Measurements from ENCODE around the gene PIAS2.

The PIAS2 gene

DNA sequence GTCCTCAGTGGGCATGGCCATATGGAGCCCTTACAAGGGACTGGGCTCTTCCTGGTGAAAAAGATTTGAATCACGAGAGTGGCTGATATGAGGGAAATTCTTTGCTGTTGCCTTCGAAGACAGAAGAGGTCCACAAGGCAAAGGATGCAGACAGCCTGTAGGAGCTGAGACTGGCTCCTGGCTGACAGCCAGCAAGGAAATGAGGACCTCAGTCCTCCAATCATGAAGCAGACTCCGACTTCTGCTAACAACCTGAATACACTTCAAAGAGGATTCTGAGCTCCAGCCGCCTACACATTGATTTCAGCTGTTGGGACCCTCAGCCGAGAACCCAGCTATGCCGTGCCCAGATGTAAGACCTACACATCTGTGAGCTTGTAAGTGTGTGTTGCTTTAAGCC, 157.4 kb downstream of the PIAS2 start:
- DNase-seq (ENCODE audit: low spot score): no peak

DNA sequence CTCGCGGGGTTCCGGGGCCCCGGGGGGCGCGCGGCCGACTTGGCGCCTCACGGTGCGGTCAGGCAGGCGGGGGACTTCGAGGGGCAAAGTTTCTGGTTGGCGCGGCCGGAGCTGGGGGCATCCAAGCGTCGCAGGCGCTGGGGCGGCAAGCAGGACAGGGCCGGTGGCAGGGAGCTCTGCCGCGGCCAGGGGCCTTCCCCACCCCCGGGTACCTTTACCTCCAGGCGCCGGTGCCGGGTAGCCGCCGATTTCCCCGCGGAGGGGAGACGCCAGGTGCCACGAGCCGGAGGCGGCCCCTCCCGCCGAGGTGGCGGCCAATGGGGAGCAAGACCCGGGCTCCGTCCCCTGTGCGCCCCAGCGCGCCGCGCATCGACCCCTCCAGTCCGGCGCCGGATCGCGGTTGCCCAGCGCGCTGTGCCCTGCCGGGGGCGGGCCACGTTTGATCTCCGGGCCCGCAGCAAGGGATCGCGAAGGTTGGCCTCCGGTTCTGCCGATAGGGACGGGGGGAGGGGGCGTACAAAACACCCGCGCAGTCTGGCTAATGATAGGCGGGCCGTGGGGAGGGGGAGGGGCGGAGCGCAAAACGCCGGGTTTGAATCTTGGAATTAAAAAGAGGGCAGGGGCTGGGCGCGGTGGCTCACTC, 160.6 kb downstream of the PIAS2 start, which contains the start of gene ST8SIA5:
Gene ST8SIA5 (minus strand): TSS at position 495 of the 643 bp plus-strand sequence. CDS start 545 bp downstream, outside the sequence.
- no peak for DNase-seq (ENCODE audit: low spot score)

DNA sequence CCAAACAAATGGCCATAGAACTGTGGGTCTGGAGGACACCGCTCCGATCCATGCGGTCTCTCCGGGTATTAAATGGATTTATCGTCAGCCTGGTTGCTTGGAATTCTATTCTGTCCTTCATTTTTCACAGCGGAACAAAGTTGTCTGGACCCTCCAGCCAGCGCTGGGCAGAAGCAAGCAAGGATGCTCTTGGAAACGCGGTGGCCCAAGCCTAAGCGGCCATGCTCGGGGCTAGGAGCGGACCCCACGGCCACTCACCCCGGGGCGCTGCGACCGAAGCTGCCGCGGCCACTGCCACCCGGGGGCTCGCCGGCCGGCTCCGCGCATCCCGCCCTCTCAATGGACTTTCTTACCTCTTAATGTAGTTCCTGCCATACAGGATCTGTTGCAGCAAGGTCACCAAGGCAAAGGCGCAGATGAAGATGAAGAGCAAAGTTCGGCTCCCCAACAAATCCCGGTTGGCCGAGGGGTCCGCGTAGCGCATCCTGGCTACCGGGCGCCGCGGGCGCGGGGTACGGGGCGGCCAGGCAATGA, 161.2 kb downstream of the PIAS2 start:
- DNase-seq (ENCODE audit: low spot score): no peak

DNA sequence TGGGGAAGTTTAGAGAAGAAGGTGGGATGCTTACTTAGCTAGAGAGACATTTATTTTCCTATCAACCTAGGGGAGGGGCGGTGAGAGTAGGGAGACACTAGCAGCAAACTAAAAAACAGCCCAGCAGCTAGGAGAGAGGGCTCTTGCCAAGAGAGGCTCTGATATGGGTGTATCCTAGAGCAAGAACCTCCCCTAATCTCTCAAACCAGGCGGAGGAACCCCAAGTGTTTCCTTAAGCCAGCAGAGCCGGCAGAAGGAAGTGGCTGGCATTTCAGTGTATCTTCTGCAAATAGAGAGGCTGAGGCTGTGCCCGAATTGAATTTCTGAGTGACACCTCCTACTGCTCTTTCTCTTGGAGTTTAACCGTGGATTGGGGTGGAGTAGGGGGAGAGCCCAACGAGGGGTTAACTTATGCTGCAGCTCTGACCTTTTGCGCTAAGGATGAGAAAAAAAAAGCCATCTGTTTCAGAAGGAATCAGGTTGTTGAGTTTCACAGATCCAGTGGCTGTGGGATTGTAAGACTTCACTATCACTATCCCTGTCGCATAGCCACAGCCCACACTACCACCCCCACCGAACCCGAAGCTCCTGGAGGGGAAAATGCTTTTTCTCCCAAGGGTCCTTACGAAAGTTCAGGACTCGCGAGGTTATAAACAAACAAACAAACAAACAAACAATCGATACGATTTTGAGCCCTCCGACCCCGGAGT, 161.8 kb downstream of the PIAS2 start:
- no peak for DNase-seq (ENCODE audit: low spot score)

DNA sequence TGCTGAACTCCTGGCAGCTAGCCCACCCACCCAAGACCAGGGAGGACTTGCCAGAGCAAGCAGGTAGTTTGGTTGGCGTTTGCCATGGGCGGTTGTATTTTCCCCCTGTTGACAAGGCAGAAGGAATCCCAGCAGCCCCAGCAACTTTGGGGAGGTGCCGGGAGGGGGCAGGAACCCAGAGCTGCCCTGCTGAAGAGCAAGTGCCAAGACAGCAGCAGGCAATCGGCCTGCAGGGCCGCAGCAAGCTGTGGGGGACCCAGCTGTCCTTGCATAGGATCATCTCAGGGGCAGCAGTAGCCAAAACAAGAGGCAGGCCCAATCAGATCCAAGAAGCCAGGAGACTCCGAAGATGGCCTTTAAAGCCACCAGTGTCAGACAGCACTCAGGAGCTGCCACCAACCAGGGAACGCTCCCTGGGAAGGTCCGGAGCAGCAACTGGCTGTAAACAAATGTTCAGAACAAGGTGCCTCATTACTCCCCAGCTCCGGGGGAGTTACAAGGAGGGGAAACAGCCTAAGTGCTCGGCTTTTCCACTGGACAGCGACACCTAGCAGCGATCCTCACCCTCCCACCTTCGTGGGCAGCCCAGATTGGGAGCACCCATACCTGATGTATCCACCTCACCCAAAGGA, 162.5 kb downstream of the PIAS2 start:
- DNase-seq (ENCODE audit: low spot score): no peak

DNA sequence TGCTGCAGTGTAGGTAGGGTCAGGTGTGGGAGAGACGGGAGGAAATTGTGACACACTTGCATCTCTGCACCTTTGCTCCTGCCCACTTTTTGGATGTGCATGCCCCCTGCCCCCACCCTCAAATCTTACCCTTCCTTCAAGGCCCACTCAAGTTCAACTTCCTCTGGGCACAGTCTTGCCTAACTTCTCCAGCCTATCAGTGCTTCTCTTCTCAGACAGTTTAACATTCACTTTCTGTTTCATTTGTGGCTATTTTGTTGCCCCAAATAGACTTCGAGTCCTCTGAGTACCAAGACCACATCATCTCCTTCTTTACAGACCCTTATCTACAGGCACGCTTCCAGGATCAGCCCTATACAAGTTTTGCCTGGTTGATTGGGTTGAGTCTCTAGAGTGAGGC, 163.1 kb downstream of the PIAS2 start:
- no peak for DNase-seq (ENCODE audit: low spot score)
